Loucy (cell line): ENCODE data around the gene INPP4B.

Source experiments
- EZH2phosphoT487 ChIP-seq: fragments of 200-600 bp; IDR thresholded peaks from 2 replicates; pipeline ENCODE4 v1.6.1; 2018; ENCODE audit warnings: antibody characterized with exemption, mild to moderate bottlenecking, moderate library complexity, borderline replicate concordance
- TF ChIP-seq, protein P1 (sequence below): fragments of 200-600 bp; sonication (generic); conservative IDR thresholded peaks from 2 replicates; pipeline ENCODE4 v1.5.1; 2014; ENCODE audit warnings: mild to moderate bottlenecking, antibody characterized with exemption, low read length

DNA sequence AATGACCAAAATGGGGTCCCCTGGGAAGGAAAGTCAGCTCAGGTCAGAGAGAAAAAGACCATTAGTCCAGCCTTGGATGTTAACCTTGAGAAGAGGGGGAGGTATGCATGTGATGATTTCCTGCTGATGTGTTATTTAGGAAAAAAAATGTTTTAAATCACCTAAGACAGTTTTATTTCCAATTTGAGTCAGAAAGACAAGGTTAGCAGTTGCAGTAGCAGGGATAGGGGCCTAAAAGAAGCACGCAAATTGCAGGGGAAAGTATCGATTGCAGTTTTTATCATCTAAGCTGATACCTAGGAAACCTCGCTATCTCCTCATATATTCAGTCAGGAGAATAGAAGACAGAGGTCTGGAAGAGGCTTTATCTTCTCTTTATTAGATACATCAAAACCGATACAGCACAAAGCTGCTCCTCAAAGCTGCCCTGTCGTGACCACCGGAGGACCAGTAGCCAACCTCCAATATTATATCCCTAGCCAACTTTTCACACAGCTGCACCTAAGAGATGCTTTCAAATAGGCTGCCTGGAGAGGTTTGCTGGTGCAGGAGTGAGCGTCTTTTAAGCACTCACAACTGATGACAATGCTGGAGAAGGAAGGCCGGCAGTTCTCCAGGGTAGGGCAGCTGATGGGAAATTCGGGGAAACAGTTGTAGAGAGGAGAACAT, 289.4 kb downstream of the INPP4B start:
- TF ChIP-seq, protein P1, sequence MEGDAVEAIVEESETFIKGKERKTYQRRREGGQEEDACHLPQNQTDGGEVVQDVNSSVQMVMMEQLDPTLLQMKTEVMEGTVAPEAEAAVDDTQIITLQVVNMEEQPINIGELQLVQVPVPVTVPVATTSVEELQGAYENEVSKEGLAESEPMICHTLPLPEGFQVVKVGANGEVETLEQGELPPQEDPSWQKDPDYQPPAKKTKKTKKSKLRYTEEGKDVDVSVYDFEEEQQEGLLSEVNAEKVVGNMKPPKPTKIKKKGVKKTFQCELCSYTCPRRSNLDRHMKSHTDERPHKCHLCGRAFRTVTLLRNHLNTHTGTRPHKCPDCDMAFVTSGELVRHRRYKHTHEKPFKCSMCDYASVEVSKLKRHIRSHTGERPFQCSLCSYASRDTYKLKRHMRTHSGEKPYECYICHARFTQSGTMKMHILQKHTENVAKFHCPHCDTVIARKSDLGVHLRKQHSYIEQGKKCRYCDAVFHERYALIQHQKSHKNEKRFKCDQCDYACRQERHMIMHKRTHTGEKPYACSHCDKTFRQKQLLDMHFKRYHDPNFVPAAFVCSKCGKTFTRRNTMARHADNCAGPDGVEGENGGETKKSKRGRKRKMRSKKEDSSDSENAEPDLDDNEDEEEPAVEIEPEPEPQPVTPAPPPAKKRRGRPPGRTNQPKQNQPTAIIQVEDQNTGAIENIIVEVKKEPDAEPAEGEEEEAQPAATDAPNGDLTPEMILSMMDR: no peak
- no peak for TF ChIP-seq EZH2phosphoT487
